ENCODE measurements around the gene DAND5. TPM values are rescaled to one million over a fixed set of nuclear protein-coding genes. Genes with fewer than 3 reads are reported as not detected.
A peak's percentile ranks its signal among the peaks of the same experiment; 100 is the strongest.

The DAND5 gene
- total and polyA plus RNA-seq, 12 donors, result 0.71 to 14.4 (median 9.7) TPM

- H3K27me3 ChIP-seq, result peaks cover 0 to 18% (median 0%) of the 10 kb centered on the region in 7 donors
- no peak for ATAC-seq
- no peaks in the 10 kb centered on the region for H3K9me3 ChIP-seq
- 9 to 13% methylated on average over 8 of the region's 8 CpGs for WGBS, 2 donors
- H3K4me3 ChIP-seq, result peak overlapping the region in 9 of 10 donors; percentile 27 to 56 (median 50)
- H3K36me3 ChIP-seq, result peaks cover 0 to 26% (median 0%) of the 10 kb centered on the region in 9 donors
- no peak for TF ChIP-seq CTCF (IDR thresholded peaks at IDR 0.05)
- H3K4me1 ChIP-seq, result peaks cover 33 to 99% (median 89%) of the 10 kb centered on the region in 9 donors
- intact Hi-C loops (cut with DNase I), result loop anchor here in 5 of 10 donors (2.0 to 5.0 kb wide), 3 partner anchors 21 to 39 kb away; no protein-coding TSS in a partner anchor
- H3K27ac ChIP-seq, result peak overlapping the region; percentile 84 to 96 (median 90)
- no peak for DNase-seq
Measured at GRCh38 chr19:13023656-13024055, 54.3 kb downstream of the DAND5 start.

Small RNAs within 50 kb of the gene (microRNA-seq; reads per million reads assigned to microRNA genes)
- 0 to 0.60 reads per million in 2 donors for gene MIR5695
- gene MIR6515, result 0 to 0.51 reads per million in 2 donors

Other genes starting within 250 kb of the DAND5 start
- gene TNPO2, start 245.6 kb upstream of the DAND5 start, total RNA-seq, result 10 to 100 TPM; 32.3 to 51.1 (median 41.6) TPM
- 10 to 100 TPM; 17.3 to 25.9 TPM for gene TNPO2, start 245.6 kb upstream of the DAND5 start, polyA plus RNA-seq
- 100 to 1,000 TPM in 3 of 10 donors, 10 to 100 TPM in 7; 82.2 to 143 (median 91.0) TPM for gene TRIR, start 234.9 kb upstream of the DAND5 start, total RNA-seq
- gene TRIR, start 234.9 kb upstream of the DAND5 start, polyA plus RNA-seq, result 100 to 1,000 TPM; 234 to 253 TPM
- gene GET3, start 232.1 kb upstream of the DAND5 start, total RNA-seq, result 10 to 100 TPM; 50.6 to 79.7 (median 60.1) TPM
- 100 to 1,000 TPM in 1 of 2 donors, 10 to 100 TPM in 1; 37.0 to 121 TPM for gene GET3, start 232.1 kb upstream of the DAND5 start, polyA plus RNA-seq
- not detected for gene BEST2, start 217.8 kb upstream of the DAND5 start, total RNA-seq
- not detected for gene BEST2, start 217.8 kb upstream of the DAND5 start, polyA plus RNA-seq
- 10 to 100 TPM; 47.8 to 79.3 (median 57.8) TPM for gene HOOK2, start 194.0 kb upstream of the DAND5 start, total RNA-seq
- 100 to 1,000 TPM in 1 of 2 donors, 10 to 100 TPM in 1; 29.7 to 173 TPM for gene HOOK2, start 194.0 kb upstream of the DAND5 start, polyA plus RNA-seq
- 100 to 1,000 TPM in 4 of 10 donors, 10 to 100 TPM in 6; 22.4 to 247 (median 70.0) TPM for gene JUNB, start 178.1 kb upstream of the DAND5 start, total RNA-seq
- gene JUNB, start 178.1 kb upstream of the DAND5 start, polyA plus RNA-seq, result 10 to 100 TPM; 41.2 to 65.4 TPM
- gene PRDX2, start 167.8 kb upstream of the DAND5 start, total RNA-seq, result 100 to 1,000 TPM; 532 to 789 (median 744) TPM
- 100 to 1,000 TPM; 235 to 827 TPM for gene PRDX2, start 167.8 kb upstream of the DAND5 start, polyA plus RNA-seq
- 1 to 10 TPM in 9 of 10 donors, under 1 TPM in 1; 0.72 to 4.8 (median 2.4) TPM for gene THSD8, start 167.5 kb upstream of the DAND5 start, total RNA-seq
- 1 to 10 TPM; 2.7 to 3.8 TPM for gene THSD8, start 167.5 kb upstream of the DAND5 start, polyA plus RNA-seq
- 1 to 10 TPM; 1.9 to 5.7 (median 4.1) TPM for gene RNASEH2A, start 163.0 kb upstream of the DAND5 start, total RNA-seq
- gene RNASEH2A, start 163.0 kb upstream of the DAND5 start, polyA plus RNA-seq, result 1 to 10 TPM; 3.1 to 6.9 TPM
- not detected for gene RTBDN, start 135.0 kb upstream of the DAND5 start, total RNA-seq
- gene RTBDN, start 135.0 kb upstream of the DAND5 start, polyA plus RNA-seq, result not detected
- under 1 TPM in 8 of 10 donors, not detected in 2; 0.15 to 0.88 (median 0.37) TPM for gene MAST1, start 131.1 kb upstream of the DAND5 start, total RNA-seq
- under 1 TPM; 0.07 to 0.23 TPM for gene MAST1, start 131.1 kb upstream of the DAND5 start, polyA plus RNA-seq
- gene DNASE2, start 88.1 kb upstream of the DAND5 start, total RNA-seq, result 10 to 100 TPM; 16.9 to 34.9 (median 19.9) TPM
- 10 to 100 TPM; 10.5 to 25.6 TPM for gene DNASE2, start 88.1 kb upstream of the DAND5 start, polyA plus RNA-seq
- under 1 TPM in 1 of 10 donors, not detected in 9; 0.13 TPM for gene KLF1, start 82.4 kb upstream of the DAND5 start, total RNA-seq
- not detected for gene KLF1, start 82.4 kb upstream of the DAND5 start, polyA plus RNA-seq
- 10 to 100 TPM; 32.4 to 53.2 (median 45.1) TPM for gene GCDH, start 78.4 kb upstream of the DAND5 start, total RNA-seq
- gene GCDH, start 78.4 kb upstream of the DAND5 start, polyA plus RNA-seq, result 10 to 100 TPM; 22.6 to 72.3 TPM
- under 1 TPM in 1 of 10 donors, not detected in 9; 0.21 TPM for gene SYCE2, start 50.3 kb upstream of the DAND5 start, total RNA-seq
- under 1 TPM; 0.10 to 0.22 TPM for gene SYCE2, start 50.3 kb upstream of the DAND5 start, polyA plus RNA-seq
- 10 to 100 TPM; 31.0 to 53.0 (median 38.5) TPM for gene FARSA, start 35.9 kb upstream of the DAND5 start, total RNA-seq
- gene FARSA, start 35.9 kb upstream of the DAND5 start, polyA plus RNA-seq, result 10 to 100 TPM; 23.2 to 81.4 TPM
- gene CALR, start 31.0 kb upstream of the DAND5 start, total RNA-seq, result 100 to 1,000 TPM; 265 to 683 (median 348) TPM
- 100 to 1,000 TPM; 197 to 830 TPM for gene CALR, start 31.0 kb upstream of the DAND5 start, polyA plus RNA-seq
- 100 to 1,000 TPM; 138 to 201 (median 148) TPM for gene RAD23A, start 23.7 kb upstream of the DAND5 start, total RNA-seq
- gene RAD23A, start 23.7 kb upstream of the DAND5 start, polyA plus RNA-seq, result 100 to 1,000 TPM; 187 to 289 TPM
- 10 to 100 TPM; 18.4 to 33.9 (median 20.9) TPM for gene GADD45GIP1, start 12.4 kb upstream of the DAND5 start, total RNA-seq
- gene GADD45GIP1, start 12.4 kb upstream of the DAND5 start, polyA plus RNA-seq, result 100 to 1,000 TPM; 120 to 237 TPM
- gene NFIX, start 25.9 kb downstream of the DAND5 start, total RNA-seq, result 100 to 1,000 TPM; 111 to 162 (median 145) TPM
- 10 to 100 TPM; 16.8 to 34.2 TPM for gene NFIX, start 25.9 kb downstream of the DAND5 start, polyA plus RNA-seq
- gene LYL1, start 133.3 kb downstream of the DAND5 start, total RNA-seq, result 1 to 10 TPM; 3.4 to 9.9 (median 6.1) TPM
- gene LYL1, start 133.3 kb downstream of the DAND5 start, polyA plus RNA-seq, result 10 to 100 TPM; 11.5 to 13.0 TPM
- 10 to 100 TPM; 10.5 to 22.4 (median 14.2) TPM for gene TRMT1, start 147.2 kb downstream of the DAND5 start, total RNA-seq
- gene TRMT1, start 147.2 kb downstream of the DAND5 start, polyA plus RNA-seq, result 10 to 100 TPM; 33.1 to 54.0 TPM
- 10 to 100 TPM; 31.1 to 58.0 (median 35.1) TPM for gene NACC1, start 148.7 kb downstream of the DAND5 start, total RNA-seq
- 10 to 100 TPM; 23.9 to 25.0 TPM for gene NACC1, start 148.7 kb downstream of the DAND5 start, polyA plus RNA-seq
- 10 to 100 TPM; 18.7 to 50.4 (median 25.4) TPM for gene STX10, start 180.8 kb downstream of the DAND5 start, total RNA-seq
- gene STX10, start 180.8 kb downstream of the DAND5 start, polyA plus RNA-seq, result 10 to 100 TPM; 60.5 to 69.9 TPM
- gene IER2, start 180.8 kb downstream of the DAND5 start, total RNA-seq, result 10 to 100 TPM; 19.2 to 54.6 (median 36.0) TPM
- 10 to 100 TPM; 29.5 to 42.8 TPM for gene IER2, start 180.8 kb downstream of the DAND5 start, polyA plus RNA-seq